GM18861 (cell line): ENCODE measurements around the gene HEMGN.
A peak's percentile ranks its signal among the peaks of the same experiment; 100 is the strongest.
"Not testable (repeated sequence)": the region's sequence is repeated elsewhere in the genome, so short reads cannot be mapped to it uniquely, and the experiment has no call there.

Source experiments
- ATAC-seq: cut with Tn5 transposase; IDR thresholded peaks from one replicate; pipeline ENCODE4 v1.9.1; 2021; ENCODE audit not compliant: unreplicated experiment

The HEMGN gene, protein sequence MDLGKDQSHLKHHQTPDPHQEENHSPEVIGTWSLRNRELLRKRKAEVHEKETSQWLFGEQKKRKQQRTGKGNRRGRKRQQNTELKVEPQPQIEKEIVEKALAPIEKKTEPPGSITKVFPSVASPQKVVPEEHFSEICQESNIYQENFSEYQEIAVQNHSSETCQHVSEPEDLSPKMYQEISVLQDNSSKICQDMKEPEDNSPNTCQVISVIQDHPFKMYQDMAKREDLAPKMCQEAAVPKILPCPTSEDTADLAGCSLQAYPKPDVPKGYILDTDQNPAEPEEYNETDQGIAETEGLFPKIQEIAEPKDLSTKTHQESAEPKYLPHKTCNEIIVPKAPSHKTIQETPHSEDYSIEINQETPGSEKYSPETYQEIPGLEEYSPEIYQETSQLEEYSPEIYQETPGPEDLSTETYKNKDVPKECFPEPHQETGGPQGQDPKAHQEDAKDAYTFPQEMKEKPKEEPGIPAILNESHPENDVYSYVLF

DNA sequence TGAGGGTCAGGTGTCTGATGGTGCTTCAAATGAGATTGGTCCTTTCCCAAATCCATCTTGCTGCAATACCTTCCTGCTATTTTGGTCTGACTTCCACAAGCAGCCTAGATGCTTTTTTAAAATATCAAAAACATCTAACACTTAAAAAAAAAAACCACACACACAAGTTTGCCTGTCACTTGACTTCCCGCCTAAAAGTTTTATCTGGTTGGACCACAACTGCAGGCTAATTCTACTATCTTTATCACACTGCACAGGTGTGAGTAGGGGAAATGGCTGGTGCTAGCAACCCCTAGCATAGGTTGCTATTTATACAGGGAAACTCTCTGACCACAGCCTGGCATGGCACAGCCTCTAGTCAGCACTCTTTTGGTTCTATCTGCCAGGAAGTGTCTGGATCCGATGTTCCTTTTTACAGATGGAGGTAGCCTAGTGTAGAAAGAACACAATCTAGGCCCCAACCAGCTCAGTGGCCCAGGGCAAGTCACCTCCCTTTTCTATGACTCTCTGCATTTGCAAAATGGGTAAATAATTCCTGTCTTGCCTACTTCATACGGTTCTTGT lies at the start of gene HEMGN:
Gene HEMGN (minus strand): TSS at position 92 of the 564 bp plus-strand sequence. CDS start 36 bp downstream, at position 56.
- ATAC-seq: no peak

DNA sequence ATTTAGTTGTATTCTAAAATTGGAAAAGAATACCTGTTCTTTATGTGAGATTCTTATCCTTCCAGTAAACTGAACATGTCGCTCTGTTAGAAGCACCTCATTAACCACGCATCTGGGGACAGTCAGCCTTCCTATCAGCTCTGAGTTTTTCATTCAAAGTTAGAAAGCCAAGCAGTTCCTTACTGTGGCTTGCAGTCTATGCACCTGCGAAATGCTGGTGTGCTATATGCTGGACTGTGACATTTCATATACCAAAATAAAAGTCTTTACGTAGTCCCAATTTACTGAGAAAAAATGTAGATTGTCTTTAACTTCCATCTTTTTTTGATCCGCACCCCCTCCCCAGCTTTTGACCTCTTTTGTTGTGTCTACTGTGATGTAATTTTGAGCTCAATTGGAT lies 49.5 kb upstream of the HEMGN start:
- no peak for ATAC-seq

DNA sequence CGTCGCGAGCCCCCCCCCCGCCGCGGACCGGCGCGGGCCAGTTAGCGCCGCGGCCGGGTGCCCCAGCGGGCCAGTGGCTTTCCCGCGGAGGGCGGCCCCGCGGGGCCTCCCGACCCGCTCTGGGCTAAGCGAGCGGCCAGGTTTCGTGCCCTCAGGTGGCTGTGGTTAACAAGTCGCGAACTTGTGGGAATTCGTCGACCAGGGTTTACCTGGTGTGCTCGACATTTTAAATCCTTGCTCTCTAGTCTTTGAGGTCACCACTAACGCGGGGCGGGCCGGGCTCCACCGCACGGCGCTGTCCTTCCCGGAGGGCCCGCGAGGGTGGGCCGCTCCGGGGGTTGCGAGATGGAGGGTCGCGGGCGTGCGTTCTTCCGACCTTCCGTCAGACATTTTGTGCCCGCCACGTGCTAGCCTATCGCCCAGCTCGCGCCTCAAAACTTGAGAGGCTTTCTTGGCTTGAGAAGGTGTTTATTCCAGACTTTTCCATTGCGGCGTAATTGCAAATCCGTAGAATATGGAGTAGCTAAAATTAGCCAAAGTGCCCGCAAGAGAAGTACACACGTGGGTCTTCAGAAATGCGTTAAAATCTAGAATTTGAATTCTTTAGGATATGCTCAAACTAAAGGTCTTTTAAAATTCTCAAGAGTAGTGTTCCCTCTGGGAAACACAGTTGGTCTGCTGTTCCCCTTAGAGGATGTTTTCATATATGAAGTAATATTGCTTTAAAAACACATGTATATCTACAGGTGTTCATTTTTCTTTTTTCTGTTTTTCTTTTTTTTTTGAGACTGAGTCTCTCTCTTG lies 47.3 kb upstream of the HEMGN start:
- no peak for ATAC-seq

DNA sequence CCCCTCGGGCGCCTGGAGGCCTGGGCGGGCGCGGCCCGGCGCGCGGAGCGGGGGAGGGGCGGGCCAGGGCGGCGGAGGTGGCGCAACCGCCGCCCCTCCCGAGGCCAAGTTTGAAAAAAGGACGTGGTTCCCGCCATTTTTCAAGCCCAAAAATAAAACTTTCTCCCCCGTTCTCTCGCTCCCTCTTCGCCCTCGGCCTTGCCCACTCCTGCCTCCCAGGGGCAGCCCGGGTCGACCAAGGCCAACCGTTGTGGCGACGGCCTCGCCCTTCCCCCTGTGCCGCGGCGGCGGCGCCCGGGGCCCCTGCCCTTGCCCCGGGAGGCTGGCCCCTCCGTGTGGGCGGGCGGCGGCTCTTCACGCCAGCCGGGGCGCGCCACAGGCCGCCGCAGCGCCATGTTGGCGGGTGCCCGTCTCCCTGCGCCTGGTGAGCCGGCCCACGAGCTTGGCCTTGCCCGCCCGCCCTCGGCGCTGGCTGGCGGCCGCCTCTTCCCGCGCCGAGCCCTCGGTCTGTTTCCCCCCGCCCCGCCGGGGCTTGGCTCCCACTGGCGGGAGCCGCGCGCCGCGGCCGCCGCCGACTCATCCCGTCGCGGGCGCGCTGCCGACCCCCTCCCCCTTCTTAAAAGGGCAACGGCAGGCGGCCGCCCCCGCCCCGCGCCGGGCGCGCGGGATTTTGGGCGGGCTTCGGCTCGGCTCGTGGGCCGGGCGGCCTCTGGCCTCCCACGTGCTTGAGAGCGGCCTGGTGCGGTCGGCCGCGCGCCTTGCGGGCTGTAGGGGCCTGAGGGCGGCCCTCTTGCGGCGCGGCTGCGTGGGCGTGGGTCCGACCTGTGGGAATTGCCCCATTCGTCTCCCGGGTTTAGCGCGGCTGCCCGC lies 46.5 kb upstream of the HEMGN start:
- peak; percentile 21 for ATAC-seq

DNA sequence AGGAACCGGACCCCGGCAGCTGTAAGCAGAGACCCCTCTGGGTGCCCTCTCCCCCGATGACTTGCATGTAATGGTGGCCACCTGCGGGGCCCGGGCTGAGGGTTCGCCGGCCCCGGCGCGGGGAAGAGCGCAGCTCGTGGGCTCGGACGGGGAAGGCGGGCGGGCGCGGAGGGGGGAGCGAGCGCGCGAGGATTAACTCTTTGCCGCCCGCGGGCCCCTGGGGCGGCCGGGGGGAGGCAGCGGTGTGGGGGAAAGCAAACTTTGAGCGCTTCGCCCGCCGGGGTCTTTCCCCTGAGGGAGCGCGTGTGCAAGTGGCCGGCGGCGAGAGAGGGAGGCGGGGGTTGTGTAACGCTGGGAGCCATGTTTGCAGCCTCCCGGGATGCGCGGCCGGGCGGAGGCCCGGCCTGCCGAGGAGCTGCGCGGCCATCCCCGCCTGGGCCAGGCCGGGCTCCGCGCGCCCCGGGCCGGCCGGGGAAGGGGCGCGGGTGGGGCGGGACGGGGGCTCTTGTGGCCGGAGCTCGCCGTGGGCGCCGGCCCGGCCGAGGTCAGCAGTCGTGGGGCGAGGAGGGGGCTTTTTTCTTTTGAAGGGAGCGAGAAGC lies 45.7 kb upstream of the HEMGN start:
- no peak for ATAC-seq

DNA sequence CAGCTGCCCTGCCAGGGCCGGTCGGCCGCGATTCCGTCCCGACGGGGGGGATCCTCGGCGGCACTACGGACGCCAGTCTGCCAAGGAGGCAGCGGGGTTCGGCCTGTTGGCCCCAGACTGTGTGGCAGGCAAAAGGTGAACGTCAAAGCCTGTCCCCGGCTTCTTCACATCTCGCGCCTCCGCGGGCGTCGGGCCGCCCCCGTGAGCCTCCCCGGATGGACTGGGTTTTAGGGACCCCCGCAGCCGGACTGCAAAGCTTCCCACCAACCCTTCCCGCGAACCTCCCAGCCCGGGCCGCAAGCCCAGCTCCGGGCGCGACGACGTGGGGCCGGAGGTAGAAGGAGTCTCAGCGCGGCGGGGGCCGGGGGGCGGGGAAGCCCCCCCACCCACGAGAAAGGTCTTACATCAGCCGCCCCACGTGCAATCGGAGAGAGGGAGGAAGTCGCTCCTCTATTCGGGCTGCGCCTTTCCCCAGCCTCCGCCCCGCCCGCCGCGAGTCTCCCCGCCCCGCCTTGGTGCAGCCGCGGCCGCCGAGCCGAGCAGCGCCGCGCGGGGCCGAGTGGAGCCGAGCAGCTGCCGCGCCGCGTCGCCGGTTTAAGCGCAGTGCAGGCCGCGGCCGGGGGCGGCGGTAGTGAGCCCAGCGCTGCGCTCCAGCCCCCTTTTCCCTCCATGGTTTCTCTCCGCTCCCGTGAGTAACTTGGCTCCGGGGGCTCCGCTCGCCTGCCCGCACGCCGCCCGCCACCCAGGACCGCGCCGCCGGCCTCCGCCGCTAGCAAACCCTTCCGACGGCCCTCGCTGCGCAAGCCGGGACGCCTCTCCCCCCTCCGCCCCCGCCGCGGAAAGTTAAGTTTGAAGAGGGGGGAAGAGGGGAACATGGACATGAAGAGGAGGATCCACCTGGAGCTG lies 45.0 kb upstream of the HEMGN start, which contains the start of gene ANP32B:
Gene ANP32B (plus strand): TSS at position 659 of the 906 bp plus-strand sequence. CDS start 215 bp downstream, at position 874.
- peak; percentile 52 for ATAC-seq

DNA sequence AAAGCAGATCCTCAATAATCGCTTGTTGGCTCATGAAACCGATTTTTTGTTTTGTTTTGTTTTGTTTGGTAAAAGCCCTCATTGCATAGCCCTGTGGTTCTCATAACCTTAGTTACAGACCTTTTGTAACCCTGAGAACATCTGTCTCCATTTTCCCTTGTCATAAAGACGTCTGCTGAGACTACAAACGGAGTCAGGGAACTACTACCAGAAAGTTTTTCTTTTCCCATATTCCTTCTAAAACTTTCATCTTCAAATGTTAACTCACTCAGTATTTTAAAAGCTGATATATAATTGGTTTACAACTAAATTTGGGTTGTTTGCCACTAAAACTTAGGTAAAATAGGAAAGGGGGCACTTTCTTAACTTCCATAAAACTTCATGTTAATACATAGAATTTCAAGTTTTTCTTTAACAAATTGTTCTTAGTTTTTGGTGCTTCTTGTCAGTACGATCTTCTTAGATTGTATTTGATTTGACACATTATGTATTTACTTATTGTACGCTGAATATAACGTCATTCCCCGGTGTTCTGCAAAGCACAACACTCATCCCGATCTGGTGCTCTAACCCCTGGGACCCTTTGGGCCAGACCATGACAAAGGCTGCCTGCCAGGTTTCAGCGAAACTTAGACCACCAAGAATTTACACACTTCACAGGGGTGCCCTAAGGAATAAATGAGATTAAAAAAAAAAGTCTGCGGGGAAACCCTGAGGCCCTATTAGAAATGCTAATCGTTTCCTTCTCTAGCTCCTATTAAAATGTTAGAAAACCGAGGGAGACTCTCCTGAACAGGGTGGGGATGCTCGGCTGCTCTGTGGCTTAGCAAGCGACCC lies 44.1 kb upstream of the HEMGN start:
- no peak for ATAC-seq

DNA sequence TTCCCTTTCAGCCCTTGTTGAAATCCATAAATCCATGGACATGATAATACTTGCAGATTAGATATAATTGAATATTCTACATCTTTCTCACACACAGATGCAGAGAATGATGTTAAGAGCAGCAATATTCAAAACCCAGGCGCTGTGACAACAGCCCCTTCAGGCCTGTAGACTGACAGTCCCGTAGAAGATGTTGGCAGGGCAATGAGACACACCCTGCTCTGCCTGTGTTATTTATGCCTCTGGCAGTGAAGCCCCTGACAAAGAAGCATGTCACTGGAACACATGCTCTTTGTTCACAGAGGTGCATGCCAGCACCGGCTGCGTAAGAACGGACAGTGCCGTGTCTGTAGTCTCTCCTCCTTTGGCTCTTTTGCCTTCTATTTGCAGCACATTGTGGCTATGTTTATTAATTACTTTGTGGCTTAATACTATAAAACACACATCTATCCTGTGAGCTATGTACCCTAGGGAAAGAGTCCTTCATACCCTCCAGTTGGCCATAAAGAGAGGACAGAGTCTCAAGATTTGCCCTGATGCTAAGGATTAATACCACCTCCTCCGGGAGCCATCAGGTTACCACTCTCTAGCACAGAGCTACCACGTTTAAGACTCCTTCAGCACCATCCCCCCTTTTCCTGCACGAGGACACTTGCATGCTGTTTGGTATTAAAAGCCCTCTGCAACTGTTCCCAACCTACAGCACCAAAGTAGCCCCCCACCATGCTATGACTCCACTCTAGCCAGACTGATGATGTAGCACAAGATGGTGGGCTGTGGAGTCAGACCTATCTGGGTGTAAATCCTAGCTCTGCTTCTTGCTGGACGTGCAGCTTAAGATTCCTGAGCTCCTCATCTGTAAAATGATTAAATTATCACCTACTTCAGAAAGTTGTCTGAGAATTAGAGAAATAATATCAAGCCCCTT lies 43.2 kb upstream of the HEMGN start:
- no peak for ATAC-seq

DNA sequence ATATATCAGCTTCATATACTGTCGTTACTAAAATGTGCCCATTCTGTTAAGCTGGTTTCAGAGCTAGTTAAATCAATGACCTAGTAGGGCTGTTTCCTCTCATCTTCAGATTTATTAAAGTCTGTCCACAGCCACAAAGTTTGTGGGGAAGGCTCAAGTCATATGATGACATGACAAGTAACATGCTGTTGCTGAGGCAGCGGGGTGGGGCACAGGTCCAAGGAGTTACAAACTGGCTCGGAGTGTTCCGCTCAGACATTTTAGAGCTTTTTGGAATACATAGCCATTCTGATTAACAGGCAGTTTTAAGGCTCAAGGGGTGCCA lies 42.5 kb upstream of the HEMGN start:
- no peak for ATAC-seq

DNA sequence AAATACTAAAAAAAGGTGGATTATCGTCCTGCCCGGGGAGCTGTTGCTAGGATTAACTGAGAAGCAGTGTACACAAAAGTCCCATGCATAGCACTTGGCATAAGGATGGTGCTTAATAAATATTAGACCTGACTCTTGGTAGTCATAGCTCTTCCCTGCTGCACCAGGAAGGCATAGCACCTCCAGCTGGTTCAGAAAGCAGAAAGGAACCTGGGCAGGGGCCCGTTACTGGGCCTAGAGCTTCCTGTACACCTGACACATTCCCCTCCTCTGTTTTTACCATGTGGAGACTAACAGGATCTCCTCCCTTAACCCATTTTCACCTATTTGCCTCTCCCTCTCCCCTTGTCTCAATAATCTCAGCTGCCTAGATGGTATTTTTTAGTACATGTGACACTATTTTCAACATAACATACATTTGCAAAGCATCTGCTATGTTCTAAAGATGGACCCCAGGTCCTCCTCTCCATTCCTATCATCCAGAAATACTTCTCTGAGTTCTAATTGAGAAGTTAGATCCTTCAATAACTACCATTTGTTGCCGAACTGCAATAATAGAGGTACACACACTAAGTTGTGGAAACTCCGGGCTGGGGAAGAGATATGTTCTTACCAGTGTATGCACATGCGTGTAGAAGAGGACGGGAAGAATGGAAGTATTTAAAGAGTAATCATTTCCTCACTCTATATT lies 42.0 kb upstream of the HEMGN start:
- no peak for ATAC-seq

DNA sequence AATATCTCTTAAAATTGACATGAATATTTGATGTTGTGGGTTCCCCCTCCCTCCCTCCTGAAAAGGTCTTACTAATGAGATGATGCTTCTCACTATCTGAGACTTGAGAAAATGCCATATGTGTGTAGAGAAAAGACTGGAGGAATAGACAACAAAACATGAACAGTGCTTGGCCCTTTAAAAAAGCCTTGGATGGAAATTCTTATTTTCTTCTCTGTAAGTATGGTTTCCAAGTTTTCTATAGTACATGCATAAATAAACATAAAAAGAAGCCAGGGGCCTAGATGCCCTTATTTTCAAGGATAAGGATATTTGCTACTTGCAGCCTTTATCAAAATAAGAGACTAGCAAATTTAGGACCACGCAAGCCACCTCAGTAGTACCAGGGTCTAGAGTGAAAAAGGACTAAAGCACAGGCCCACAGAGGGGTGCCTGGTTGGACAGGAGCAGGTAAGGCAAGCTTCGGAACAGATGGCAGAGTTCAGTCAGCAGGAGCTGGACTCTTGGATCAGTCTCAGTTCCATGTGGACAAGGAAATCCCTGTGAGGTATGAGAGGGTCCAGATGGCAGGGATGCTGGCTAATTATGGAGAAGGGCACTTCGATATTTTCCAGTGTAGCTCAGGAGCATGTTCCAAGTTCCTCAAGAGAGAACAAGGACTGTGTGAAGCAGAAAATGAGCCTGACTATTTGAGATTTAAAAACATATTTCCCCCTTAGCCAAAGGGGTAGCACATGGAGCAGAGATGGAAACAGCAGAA lies 40.6 kb upstream of the HEMGN start:
- ATAC-seq: no peak

DNA sequence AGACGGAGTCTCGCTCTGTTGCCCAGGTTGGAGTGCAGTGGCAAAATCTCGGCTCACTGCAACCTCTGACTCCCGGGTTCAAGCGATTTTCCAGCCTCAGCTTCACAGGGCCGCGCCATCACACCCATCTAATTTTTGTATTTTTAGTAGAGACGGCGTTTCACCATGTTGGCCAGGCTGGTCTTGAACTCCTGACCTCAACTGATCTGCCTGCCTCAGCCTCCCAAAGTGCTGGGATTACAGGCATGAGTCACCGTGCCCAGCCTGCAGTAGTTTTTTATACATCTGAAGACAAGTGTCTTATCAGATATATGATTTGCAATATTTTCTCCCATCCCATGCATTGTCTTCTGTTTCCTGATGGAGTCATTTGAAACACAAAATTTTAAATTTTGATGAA lies 38.7 kb upstream of the HEMGN start:
- not testable (repeated sequence) for ATAC-seq

DNA sequence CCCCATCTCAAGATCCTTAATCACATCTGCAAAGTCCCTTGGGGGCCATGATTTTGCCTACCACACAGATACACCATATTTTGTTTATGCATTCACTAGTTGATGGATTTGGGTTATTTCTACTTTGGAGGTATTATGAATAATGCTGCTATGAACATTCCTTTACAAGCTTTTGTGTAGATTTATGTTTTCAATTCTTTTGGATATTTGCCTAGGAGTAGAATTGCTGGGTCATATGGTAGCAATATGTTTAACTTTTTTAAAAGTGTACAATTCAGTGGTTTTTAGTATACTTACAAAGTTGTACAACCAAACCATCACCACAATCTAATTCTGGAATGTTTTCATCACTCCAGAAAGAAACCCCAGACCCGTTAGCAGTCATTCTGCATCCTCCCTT lies 37.4 kb upstream of the HEMGN start:
- no peak for ATAC-seq

DNA sequence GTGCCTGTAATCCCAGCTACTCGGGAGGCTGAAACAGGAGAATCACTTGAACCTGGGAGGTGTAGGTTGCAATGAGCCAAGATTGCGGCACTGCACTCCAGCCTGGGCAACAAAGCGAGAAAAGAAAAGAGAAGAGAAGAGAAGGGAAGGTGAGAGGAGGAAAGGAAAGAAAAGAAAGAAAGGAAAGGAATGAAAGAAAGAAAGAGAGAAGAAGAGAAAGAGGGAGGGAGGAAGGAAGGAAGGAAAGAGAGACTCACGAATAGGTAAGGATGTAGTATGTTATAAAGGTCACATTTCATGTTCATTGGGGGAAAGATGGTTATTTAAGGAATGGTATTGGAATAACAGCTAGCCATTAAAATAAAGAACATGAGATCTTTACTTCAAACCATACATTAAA lies 34.8 kb upstream of the HEMGN start:
- ATAC-seq: no peak

DNA sequence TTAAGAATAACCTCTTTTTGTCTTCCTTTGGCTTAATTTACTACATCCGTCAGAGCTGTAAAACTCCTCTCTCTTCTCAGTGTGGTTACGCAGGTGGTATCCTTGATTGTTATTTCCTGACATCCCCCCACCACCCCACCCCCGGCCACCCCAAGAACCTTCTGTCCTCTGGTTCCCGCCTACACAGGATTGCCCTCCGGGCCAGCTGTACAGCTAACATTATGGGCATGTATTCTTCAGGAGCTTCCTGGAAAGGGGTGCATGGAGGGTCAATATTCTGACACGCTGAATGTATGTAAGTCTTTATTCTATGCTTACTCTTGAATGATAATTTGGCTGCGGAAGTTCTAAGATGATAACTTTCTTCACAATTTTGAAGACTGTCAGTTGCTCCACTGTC lies 32.2 kb upstream of the HEMGN start:
- ATAC-seq: no peak

DNA sequence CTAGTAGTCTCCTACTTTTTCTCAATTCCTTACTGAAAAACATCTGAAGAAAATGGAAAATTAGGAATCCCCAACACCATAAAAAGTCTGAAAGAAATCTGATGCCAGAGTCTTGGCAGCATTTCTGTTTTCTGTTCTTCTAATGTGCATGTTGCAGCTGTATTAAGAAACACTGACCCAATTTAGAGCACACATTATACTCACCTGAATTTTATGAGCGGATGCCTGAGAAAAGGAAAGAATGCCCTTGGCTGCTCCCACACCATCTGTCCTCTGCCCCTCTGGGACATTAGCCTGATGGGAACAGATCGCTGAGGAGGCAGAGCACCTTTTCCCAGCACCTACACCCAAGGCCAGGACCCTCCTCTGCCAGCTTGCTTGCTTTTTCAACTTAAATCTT lies 31.0 kb upstream of the HEMGN start:
- ATAC-seq: no peak
